ENCODE measurements around the gene PUM2.
"Not testable (repeated sequence)": the region's sequence is repeated elsewhere in the genome, so short reads cannot be mapped to it uniquely, and the experiment has no call there.

PUM2 gene

DNA sequence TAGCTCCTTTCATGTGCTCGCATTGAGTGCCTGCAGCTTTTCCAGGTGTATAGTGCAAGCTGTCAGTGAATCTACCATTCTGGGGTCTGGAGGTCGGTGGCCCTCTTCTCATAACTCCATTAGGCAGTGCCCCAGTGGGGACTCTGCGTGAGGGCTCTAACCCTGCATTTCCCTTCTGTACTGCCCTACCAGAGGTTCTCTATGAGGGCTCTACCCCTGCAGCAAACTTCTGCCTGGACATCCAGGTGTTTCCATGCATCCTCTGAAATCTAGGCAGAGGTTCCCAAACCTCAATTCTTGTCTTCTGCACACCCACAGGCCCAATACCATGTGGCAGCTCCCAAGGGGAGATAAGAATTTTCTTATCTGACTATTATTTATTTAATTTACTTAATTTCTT, 17.3 kb upstream of the PUM2 start:
- not testable (repeated sequence) for DNase-seq

DNA sequence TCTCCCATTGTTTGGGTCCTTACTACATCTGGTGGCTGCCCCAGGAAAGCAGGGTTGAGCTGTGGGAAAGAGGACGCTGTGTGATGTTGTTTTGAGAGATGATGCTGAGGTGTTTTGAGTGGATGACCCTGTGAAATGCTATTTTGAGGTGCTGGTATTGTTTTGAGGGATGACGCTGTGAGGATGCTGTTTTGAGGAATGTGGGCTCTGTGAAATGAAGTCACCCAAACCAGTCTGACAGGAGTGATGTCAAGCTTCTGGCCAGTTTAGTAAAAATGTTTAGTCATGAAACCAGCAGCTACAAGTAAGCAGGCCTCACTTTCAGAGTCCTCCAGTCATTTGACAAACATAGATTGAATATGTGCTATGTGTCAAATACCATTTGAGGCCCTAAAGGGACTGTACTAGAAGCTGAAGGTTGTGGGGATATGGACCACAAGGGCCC, 16.1 kb upstream of the PUM2 start:
- no peak for DNase-seq

DNA sequence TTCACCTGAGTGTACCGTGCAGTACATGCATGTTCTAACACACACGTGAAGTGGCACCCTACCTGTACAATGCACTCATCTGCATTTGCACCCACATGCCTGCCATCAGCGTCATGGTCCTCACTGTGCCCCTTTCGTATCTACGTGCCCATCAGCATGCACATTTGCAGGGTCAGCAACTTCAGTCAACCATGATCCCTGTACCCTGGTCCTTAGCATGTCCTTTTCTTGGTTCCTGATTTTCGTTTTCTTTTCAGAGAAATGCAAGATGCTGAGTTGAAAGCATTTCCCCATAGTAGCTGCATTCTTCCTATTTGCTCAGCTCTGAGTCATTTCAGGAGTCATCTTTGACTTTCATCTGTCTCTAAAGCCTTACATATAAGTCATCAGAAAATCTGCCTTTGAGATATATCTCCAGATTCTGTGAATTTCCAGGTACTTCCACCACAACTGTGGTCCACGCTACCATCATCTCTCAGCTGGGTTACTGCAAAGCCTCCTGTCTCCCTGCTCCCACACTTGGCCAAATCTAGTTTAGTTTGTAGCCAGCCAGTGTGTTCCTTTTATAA, 14.7 kb upstream of the PUM2 start:
- DNase-seq: no peak

DNA sequence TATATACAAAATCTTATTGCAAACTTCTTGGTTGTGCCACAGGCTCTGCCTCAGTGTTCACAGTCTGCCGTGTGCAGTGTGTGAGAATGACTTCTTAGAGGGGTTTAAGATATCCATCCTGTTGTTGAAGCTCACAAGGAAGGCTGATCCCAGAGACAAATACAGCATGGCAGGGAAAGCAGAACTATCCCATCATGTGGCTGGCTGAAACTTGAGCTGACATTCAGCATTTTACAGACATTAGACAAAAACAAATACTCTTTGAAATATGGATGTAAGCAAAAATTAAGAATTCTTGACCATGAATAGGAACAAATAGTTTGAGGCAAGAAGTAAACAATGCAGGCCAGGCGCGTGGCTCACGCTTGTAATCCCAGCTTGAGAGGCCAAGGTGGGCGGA, 12.9 kb upstream of the PUM2 start:
- no peak for DNase-seq

DNA sequence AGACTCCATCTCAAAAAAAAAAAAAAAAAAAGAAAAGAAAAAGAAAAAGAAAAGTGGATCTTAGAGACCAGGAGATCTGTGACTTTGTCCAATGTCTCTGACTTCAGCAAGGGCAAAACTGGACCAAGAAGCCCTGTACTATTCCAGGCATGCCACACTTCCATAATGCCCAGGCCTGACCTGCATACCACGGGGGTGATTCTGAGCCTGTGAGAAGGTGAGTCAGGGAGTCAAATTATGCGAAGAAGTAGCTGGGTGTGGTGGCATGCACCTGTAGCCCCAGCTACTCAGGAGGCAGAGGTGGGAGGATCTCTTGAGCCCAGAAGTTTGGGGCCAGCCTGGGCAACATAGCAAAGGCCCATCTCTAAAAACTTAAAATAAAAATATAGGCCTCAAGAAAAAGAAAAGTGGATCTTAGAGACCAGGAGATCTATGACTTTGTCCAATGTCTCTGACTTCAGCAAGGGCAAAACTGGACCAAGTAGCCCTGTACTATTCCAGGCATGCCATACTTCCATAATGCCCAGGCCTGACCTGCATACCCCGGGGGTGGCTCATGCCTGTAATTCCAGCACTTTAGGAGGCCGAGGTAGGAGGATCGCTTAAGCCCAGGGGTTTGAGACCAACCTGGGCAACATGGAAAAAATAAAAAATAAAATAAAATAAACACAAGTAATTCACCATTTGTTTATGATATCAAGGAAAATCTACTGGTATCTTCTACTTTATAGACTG, 12.2 kb upstream of the PUM2 start:
- no peak for DNase-seq

DNA sequence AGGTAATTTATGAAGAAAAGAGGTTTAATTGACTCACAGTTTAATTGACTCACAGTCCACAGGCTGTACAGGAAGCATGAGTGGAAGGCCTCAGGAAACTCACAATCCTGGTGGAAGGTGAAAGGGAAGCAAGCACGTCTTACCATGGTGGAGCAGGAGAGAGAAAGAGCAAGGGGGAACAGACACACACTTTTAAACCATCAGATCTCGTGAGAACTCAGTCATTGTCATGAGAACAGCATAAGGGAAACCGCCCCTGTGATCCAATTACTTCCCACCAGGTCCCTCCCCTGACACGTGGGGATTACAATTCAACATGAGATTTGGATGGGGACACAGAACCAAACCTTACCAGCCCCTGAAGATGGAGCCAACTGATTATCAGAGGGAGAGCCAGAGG, 11.2 kb upstream of the PUM2 start:
- no peak for DNase-seq

DNA sequence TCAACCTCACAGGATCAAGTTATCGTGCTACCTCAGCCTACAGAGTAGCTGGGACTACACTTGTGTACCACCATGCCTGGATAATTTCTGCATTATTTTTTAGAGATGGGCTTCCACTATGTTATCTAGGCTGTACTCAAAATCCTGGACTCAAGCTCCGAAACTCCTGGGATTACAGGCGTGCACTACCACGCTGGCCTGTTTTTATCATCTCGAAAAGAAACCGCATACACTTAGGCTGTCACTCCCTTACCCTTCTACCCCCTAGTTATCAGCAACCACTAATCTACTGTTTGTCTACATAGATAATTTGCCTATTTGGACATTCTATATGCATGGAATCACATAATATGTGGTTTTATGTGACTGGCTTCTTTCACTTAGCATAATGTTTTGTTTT, 8.5 kb upstream of the PUM2 start:
- no peak for DNase-seq

DNA sequence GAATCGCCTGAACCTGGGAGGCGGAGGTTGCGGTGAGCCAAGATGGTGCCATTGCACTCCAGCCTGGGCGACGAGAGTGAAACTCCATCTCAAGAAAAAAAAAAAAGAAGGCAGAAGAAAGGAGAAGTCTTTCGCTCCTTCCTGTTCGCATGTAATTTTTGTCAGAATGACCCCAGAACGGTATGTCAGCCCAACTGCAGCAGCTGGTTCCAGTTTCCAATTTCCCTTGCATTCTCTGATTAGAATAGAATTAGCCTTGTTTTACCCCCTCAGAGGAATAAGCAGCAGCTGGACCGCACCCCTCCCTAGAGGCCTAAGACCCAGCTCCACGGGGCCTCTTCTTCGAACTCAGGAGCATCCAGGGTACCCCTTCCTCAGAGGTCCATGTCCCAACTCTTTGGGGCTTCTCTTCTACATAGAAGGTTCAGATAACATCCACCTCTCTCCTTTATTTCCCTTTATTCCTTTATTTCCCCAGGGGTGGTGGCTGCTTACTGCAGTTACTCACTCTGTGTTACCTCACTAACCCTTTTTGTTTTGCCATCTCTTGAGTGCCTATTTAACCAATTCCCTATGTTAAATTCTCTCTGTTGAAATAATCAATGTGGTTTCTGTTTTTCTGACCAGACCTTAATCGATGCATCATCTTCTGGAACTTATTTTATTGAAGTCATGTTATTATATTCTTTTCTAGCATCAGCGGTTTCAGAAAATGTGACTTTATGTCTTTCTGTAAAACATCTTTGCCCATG, 7.2 kb upstream of the PUM2 start:
- DNase-seq: no peak

DNA sequence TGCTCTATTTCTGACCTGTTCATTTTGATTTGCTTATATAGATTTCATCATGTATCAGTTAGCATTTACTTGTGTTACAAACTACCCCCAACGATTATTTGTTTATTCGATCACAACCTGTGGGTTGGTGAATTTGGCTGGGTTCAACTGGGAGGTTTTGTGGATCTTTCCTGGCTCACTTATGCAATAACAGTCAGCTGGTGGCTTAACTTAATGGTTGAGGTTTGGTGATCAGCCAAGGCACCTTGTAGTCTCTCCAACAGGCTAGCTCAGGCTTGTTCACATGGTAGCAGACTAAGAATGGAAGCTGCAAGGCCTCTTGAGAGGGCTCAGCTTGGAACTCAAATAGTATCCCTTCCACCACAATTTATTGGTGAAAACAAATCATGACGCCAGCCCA, 5.4 kb upstream of the PUM2 start:
- DNase-seq: no peak

DNA sequence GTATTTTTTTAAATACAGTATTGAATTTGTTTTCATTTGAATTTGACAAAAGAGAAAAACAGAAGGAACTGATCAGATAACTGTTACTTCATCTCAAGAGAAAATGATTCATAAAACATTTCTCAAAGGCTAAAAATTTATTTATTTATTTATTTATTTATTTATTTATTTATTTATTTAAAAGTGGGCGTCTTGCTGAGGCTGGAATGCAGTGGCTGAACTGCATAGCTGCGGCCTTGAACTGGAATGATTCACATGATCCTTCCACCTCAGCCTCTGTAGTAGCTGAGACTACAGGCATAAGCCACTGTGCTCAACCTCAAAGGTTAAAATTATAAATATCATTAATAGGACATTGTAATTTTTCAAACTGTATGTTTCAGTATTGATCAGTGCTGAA, 4.5 kb upstream of the PUM2 start:
- no peak for DNase-seq

DNA sequence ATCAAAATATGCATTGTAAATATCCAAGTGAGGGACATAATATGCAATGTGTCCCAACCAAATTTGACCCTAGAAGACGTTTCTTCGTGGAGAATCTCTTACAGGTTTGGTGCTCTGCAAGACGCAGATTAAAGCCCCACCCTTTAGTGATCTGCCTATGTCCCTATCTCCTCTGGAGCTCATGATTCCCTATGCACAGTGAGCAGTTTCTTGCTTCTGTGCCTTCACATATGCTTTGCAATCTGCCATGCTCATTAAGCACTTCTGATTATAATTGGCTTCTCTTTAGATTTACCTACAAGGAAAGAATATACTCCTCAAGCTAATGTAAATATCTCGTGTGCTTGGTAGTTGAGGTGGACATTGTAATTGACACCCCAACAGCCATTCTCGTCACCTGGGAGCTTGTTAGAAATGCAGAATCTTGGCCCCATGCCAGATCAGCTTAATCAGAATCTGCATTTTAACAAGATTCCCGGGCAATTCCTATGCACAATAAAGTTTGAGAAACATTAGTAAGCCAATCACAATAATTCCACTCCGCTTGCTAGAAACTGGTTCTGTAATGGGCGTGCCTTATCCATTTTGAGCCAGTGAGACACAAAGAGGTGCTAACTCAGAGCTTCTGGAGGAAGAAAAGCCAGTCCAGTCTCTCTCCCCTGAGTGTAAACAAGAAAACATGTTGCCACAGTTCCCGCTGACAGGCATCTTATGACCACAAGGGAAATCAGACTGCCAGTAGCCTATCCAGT, 2.8 kb upstream of the PUM2 start:
- no peak for DNase-seq

DNA sequence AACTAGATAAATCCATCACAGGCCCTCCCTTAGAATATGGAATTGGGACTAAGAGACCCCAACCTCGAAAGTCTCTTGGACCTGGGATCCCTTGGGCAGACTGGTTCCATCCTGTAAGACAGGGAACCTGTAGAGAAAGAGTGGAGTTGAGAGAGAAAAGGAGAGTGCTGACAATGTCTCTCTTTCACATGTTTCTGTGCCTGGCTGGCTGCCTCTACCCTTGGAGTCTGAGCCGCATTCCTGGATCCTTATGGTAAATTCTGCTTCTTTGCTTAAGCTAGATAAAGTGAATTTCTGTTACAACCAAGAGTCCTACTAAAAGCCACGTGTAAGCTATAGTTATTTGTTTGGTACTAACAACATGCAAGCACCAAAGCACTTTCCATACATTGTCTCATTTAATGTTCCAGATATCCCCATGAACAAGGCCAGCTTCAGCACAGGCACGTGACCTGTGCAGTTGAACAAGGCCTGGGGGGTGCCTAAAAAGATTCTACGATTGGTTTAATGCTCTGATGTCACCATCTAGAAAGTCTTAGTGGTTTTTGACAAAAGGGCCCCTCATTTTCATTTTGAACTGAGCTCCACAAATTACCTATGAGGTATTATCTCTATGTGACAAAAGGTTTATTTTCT, 2.1 kb upstream of the PUM2 start:
- DNase-seq: no peak

DNA sequence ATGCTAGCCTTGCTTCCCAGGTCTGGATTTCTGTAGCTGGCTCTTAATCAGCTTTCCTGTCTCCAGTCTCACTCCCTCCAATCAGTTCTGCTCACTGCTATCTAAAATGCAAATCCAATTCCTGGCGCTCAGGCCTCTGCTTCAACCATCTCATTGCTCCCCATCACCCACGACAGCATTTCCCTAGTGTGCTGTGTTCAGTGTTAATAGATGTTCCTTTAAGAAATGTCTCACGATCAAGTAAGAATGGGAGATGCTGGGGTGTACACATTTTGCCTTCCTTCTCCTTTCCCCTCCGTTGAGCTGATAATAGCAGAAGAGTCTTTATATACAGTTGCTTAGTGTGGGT, 1.6 kb upstream of the PUM2 start:
- no peak for DNase-seq

DNA sequence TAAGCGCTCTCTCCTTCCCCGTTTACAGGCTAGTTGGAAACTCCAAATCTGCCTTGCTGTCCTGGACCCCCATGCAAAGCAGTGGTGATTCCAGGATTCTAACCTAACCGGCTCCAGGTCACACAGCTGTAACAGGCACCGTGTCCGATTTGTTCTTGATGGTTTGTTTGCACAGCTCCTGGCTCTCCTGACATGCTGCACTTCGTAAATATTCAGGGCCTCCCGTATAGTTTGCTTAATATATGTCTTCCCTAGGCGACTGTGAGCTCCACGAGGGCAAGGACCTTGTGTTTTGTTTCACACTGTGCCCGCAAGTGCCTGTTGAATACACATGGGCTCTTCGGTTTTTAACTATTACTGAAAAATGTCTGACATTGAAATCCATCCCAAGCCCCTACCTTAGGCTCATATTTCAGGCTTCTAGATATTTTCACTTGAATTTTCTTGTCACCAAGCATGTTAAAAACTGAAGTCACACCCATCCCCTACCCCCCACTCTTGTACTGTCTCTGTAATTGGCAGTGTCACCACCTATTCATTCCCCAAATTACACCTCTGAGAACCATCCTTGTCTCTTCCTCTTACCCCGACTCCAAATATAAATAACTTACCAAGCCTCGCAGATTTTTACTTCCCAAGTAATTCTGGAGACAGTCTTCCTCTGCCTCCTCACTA, 1.0 kb upstream of the PUM2 start:
- DNase-seq: no peak

DNA sequence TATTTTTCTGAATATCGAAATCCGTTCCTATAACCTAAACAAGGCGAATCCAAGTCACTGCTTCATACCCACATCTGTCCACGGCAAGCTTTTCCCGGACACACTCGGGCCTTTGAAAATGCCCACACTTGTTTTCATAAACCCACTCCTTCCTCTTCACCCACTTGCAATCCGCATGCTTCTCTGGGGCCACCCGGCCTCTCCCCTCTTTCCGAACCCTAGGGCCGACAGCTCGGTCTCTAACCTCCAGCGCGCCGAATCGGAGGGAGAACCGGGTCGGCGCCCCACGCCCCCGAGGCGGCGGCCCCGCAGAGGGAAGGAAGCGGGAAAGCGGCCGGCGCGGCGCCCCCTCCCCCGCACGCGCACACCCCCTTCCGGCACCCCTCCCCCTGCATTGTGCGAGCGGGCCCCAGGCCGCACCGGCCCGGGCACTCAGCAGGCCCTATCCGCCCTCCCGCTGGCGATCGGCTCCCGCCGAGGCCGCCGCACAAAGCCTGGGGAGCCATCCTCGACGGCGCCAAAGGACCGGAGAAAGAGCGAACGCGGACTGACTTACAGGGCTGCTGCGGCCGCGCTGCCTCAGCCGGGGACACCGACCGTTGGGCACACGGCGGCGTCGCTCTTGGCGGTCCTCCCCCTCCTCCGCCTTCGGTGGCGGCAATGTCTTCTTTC, 467 bp downstream of the PUM2 start:
- DNase-seq: peak; percentile 56

DNA sequence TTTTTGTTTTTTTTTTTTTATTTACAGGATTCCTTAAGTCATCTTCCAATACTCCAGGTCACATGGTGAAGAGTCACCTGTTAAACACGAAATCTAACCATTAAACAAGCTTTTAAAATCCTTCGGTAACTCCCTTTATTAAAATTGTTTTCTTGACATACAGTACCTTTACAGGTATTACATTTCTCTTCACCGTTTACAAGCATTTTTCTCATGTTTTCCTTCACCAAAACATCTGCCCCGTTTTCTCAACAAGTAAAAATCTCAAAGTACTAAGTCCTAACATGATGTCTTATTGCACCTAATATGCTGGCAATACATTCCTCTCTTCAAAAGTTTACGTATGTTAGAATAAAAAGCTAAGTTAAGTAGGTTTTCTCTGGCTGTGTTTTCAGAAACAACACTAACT, 1.1 kb downstream of the PUM2 start:
- no peak for DNase-seq

DNA sequence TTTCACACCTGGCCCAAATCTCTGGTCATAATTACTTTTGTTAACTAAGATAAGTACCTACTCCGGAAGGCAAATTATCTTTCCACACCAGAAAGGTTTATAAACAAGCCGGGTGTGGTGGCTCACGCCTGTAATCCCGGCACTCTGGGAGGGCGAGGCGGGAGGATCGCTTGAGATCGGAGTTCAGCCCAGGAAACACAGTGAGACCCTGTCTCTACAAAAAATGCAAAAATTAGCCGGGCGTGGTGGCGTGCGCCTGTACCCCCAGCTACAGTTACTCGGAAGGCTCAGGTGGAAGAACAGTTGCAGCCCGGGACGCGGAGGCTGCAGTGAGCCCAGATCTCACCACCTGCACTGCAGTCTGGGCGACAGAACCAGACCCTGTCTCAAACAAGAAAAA, 2.1 kb downstream of the PUM2 start:
- DNase-seq: no peak

DNA sequence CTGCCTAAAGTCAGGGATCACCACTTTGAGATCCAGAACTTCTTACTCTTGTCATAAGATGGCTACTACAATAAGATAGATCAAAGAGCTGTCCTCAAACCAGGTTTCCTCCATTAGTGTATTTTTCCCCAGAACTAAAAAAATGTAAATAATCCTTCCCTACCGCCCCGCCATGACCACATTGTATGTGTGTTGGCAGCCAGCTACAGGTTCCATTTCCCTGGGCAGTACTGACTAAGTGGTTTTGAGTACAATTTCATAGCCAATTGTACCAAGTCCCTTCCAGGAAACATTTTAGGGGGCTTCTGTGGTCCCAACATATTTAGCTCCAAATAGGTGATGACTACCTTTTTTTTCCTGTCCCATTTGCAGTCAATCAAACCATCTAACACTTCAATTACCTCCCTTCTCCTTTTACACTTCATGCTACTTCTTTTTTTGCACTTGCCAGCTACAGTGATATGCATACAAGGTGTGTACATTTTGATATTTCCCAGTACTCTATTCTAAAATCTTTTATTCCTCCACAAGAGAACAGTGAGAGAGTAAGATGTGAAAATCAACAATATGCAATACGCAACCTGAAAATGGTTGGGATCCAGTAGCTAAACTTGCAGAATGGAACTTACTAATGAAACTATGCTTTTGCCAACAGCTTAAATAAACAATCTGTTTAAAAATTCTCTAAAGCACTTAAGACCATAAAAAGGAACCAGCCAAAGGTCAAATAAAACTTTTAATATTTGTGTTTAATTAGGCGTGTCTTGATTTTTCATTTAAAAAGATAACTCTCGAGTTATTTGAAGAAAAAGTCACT, 3.9 kb downstream of the PUM2 start:
- no peak for DNase-seq

DNA sequence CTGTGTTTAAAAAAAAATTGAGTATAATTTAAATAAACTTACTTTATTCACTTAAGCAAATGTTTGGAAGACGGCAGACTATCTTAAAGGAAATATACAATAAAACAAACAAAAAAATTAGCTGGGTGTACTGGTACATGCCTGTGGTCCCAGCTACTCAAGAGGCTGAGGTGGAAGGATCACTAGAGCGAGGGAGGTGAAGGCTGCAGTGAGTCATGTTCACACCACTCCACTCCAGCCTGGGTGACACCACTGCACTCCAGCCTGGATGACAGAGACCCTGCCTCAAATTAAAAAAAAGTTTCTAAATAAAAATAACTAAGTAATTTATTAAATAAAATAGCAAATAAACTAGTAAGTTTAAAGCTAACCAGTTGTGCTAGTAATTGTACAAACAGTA, 7.5 kb downstream of the PUM2 start:
- DNase-seq: peak; percentile 24

DNA sequence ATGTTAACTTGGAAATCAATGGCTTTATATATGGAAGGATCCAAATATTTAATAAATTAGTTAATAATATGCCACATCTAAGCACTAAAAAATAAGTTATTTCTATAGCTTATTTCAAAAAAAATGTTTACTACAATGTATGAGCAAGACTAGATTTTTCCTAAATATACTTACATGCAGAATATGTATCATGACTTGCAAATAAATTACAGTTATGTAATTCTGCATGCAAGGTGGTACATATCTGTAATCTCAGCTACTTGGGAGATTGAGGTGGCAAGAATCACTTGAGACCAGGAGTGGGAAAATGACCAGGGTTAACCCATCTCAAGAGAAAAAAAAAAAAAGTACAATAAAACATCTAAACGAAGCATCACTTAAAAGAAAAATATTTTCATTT, 11.6 kb downstream of the PUM2 start:
- no peak for DNase-seq

DNA sequence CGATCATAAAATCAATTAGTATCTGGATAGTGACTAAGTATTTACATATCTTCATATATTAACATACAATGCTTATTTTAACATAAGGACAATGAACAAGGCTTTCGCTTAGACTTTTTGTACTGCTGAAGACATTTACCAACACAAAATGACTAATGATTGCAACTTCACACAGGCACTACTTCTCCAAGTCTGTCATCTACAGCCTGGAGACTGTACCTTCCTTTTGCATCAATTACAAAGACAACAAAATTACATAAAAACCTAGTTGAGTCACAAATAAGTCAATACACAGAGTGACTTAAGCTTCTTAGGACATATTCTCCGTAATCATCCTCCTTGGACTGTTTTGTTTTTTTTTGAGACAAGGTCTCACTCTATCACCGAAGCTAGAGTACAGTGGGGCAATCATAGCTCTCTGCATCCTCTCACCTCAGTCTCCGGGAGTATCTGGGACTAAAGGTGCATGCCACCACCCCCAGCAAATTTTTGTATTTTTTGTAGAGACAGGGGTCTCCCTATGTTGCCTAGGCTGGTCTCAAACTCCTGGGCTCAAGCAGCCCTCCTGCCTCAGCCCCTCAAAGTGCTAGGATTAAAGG, 15.9 kb downstream of the PUM2 start:
- no peak for DNase-seq
